ENCODE results near the gene AQP12A.
"Not testable (repeated sequence)": the region's sequence is repeated elsewhere in the genome, so short reads cannot be mapped to it uniquely, and the experiment has no call there.

The AQP12A gene

GRCh38 chr2:240672076-240672700 lies 19.5 kb upstream of the AQP12A start:
- no peaks in the 10 kb centered on the region for H3K79me2 ChIP-seq (ENCODE audit: insufficient read depth, low read depth)
- H3K4me2 ChIP-seq = no peak overlapping the region
- H3K4me1 ChIP-seq (ENCODE audit: low read depth, poor library complexity, severe bottlenecking) = no peaks in the 10 kb centered on the region
- H3K27me3 ChIP-seq (ENCODE audit: insufficient read depth, low read depth) = peaks cover 14% of the 10 kb centered on the region; the same call in 1 of the 2 replicates
- no peak overlapping the region for H3K9ac ChIP-seq
- no peak overlapping the region for H2AFZ ChIP-seq (ENCODE audit: low read depth)
- no peaks in the 10 kb centered on the region for H3K36me3 ChIP-seq (ENCODE audit: insufficient read depth)
- no peak overlapping the region for H3K4me3 ChIP-seq (IDR thresholded peaks at IDR 0.05; ENCODE audit: insufficient read depth, low read depth, low read length)
- H3K27ac ChIP-seq = no peak overlapping the region
- no peak for TF ChIP-seq CTCF (conservative IDR thresholded peaks at IDR 0.05; ENCODE audit: low read depth, low read length)
- no peaks in the 10 kb centered on the region for H4K20me1 ChIP-seq (ENCODE audit: insufficient read depth)

GRCh38 chr2:240672701-240673190 lies 18.9 kb upstream of the AQP12A start:
- Histone ChIP-seq H3K4me3 (IDR thresholded peaks at IDR 0.05; ENCODE audit: insufficient read depth, low read depth, low read length) (no peak overlapping the region), H3K27me3 (ENCODE audit: insufficient read depth, low read depth) (peaks cover 14% of the 10 kb centered on the region; the same call in 1 of the 2 replicates), H3K36me3 (ENCODE audit: insufficient read depth) (no peaks in the 10 kb centered on the region), H3K4me1 (ENCODE audit: low read depth, poor library complexity, severe bottlenecking) (no peaks in the 10 kb centered on the region), H3K27ac (no peak overlapping the region), H4K20me1 (ENCODE audit: insufficient read depth) (no peaks in the 10 kb centered on the region), H3K9ac (no peak overlapping the region), H3K79me2 (ENCODE audit: insufficient read depth, low read depth) (no peaks in the 10 kb centered on the region), H3K4me2 (no peak overlapping the region), H2AFZ (ENCODE audit: low read depth) (no peak overlapping the region)
- TF ChIP-seq CTCF (conservative IDR thresholded peaks at IDR 0.05; ENCODE audit: low read depth, low read length) = no peak

- H2AFZ ChIP-seq (ENCODE audit: low read depth); H3K9ac ChIP-seq; H3K4me1 ChIP-seq (ENCODE audit: low read depth, poor library complexity, severe bottlenecking); H3K79me2 ChIP-seq (ENCODE audit: insufficient read depth, low read depth); H3K4me3 ChIP-seq (IDR thresholded peaks at IDR 0.05; ENCODE audit: insufficient read depth, low read depth, low read length); H3K36me3 ChIP-seq (ENCODE audit: insufficient read depth); H4K20me1 ChIP-seq (ENCODE audit: insufficient read depth); H3K27ac ChIP-seq; H3K4me2 ChIP-seq: not testable (repeated sequence)
- H3K27me3 ChIP-seq (ENCODE audit: insufficient read depth, low read depth) = peaks cover 11% of the 10 kb centered on the region; the same call in 1 of the 2 replicates
These were observed 17.0 kb upstream of the AQP12A start for GRCh38 chr2:240674461-240675184.

- not testable (repeated sequence) for H4K20me1 ChIP-seq (ENCODE audit: insufficient read depth); H3K4me3 ChIP-seq (IDR thresholded peaks at IDR 0.05; ENCODE audit: insufficient read depth, low read depth, low read length); H3K36me3 ChIP-seq (ENCODE audit: insufficient read depth); H3K9ac ChIP-seq; H2AFZ ChIP-seq (ENCODE audit: low read depth); H3K4me1 ChIP-seq (ENCODE audit: low read depth, poor library complexity, severe bottlenecking); H3K79me2 ChIP-seq (ENCODE audit: insufficient read depth, low read depth); H3K4me2 ChIP-seq; H3K27ac ChIP-seq
- peaks cover 11% of the 10 kb centered on the region; the same call in 1 of the 2 replicates for H3K27me3 ChIP-seq (ENCODE audit: insufficient read depth, low read depth)
These were observed 16.3 kb upstream of the AQP12A start for GRCh38 chr2:240675345-240675744.

GRCh38 chr2:240678043-240678442 lies 13.6 kb upstream of the AQP12A start:
- H3K27me3 ChIP-seq (ENCODE audit: insufficient read depth, low read depth) = not testable (repeated sequence)

GRCh38 chr2:240678909-240679308 lies 12.8 kb upstream of the AQP12A start:
- not testable (repeated sequence) for H3K9ac ChIP-seq; H2AFZ ChIP-seq (ENCODE audit: low read depth)

More at GRCh38 chr2:240678043-240678442, 13.6 kb upstream of the AQP12A start:
- not testable (repeated sequence) for H3K4me2 ChIP-seq; H2AFZ ChIP-seq (ENCODE audit: low read depth); H3K4me1 ChIP-seq (ENCODE audit: low read depth, poor library complexity, severe bottlenecking); H3K4me3 ChIP-seq (IDR thresholded peaks at IDR 0.05; ENCODE audit: insufficient read depth, low read depth, low read length); H3K27ac ChIP-seq; H3K36me3 ChIP-seq (ENCODE audit: insufficient read depth); H3K79me2 ChIP-seq (ENCODE audit: insufficient read depth, low read depth); H3K9ac ChIP-seq; H4K20me1 ChIP-seq (ENCODE audit: insufficient read depth)

GRCh38 chr2:240680185-240680584 lies 11.5 kb upstream of the AQP12A start:
- H3K4me3 ChIP-seq (IDR thresholded peaks at IDR 0.05; ENCODE audit: insufficient read depth, low read depth, low read length); H3K36me3 ChIP-seq (ENCODE audit: insufficient read depth); H3K4me1 ChIP-seq (ENCODE audit: low read depth, poor library complexity, severe bottlenecking); H3K79me2 ChIP-seq (ENCODE audit: insufficient read depth, low read depth); H3K27me3 ChIP-seq (ENCODE audit: insufficient read depth, low read depth); H3K4me2 ChIP-seq; H3K9ac ChIP-seq; H4K20me1 ChIP-seq (ENCODE audit: insufficient read depth); H3K27ac ChIP-seq; H2AFZ ChIP-seq (ENCODE audit: low read depth): not testable (repeated sequence)

More at GRCh38 chr2:240678909-240679308, 12.8 kb upstream of the AQP12A start:
- H3K27ac ChIP-seq; H3K4me3 ChIP-seq (IDR thresholded peaks at IDR 0.05; ENCODE audit: insufficient read depth, low read depth, low read length); H3K27me3 ChIP-seq (ENCODE audit: insufficient read depth, low read depth); H3K36me3 ChIP-seq (ENCODE audit: insufficient read depth); H4K20me1 ChIP-seq (ENCODE audit: insufficient read depth); H3K4me2 ChIP-seq; H3K79me2 ChIP-seq (ENCODE audit: insufficient read depth, low read depth); H3K4me1 ChIP-seq (ENCODE audit: low read depth, poor library complexity, severe bottlenecking): not testable (repeated sequence)

GRCh38 chr2:240682431-240683224 lies 9.0 kb upstream of the AQP12A start, which contains the start of gene AQP12B:
Gene AQP12B (minus strand): TSS chr2:240682885. CDS start chr2:240682837, 48 bp downstream.
- peaks cover 24% of the 10 kb centered on the region; the same call in 1 of the 2 replicates for H3K27me3 ChIP-seq (ENCODE audit: insufficient read depth, low read depth)
- not testable (repeated sequence) for H3K4me3 ChIP-seq (IDR thresholded peaks at IDR 0.05; ENCODE audit: insufficient read depth, low read depth, low read length); H2AFZ ChIP-seq (ENCODE audit: low read depth); H3K9ac ChIP-seq; H3K79me2 ChIP-seq (ENCODE audit: insufficient read depth, low read depth); H3K36me3 ChIP-seq (ENCODE audit: insufficient read depth); H3K27ac ChIP-seq; H3K4me2 ChIP-seq; H4K20me1 ChIP-seq (ENCODE audit: insufficient read depth); H3K4me1 ChIP-seq (ENCODE audit: low read depth, poor library complexity, severe bottlenecking)
